GM21381 (cell line): Measurements from ENCODE around the gene P3H3.
"Not testable (repeated sequence)": the region's sequence is repeated elsewhere in the genome, so short reads cannot be mapped to it uniquely, and the experiment has no call there.

ENCODE experiments used
- ATAC-seq: cut with Tn5 transposase; IDR thresholded peaks from one replicate; pipeline ENCODE4 v1.9.1; 2021; ENCODE audit warnings: mild to moderate bottlenecking, moderate library complexity; ENCODE audit not compliant: unreplicated experiment

P3H3 gene

DNA sequence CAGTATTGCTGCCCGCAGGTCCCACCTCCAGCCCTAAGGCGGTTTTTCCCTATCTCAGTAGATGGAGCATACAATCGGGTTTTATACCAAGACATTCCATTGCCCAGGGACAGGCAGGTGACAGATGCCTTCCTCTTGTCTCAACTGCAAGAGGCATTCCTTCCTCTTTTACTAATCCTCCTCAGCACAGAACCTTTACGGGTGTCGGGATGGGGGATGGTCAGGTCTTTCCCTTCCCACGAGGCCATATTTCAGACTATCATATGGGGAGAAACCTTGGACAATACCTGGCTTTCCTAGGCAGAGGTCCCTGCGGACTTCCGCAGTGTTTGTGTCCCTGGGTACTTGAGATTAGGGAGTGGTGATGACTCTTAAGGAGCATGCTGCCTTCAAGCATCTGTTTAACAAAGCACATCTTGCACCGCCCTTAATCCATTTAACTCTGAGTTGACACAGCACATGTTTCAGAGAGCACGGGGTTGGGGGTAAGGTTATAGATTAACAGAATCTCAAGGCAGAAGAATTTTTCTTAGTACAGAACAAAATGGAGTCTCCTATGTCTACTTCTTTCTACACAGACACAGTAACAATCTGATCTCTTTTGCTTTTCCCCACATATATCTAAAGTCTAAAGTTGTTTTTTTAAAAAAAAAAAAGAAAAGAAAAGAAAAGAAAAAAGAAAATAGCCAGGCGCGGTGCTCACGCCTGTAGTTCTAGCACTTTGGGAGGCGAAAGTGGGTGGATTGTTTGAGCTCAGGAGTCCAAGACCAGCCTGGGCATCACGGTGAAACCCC, 58.2 kb downstream of the P3H3 start:
- ATAC-seq, result not testable (repeated sequence)

DNA sequence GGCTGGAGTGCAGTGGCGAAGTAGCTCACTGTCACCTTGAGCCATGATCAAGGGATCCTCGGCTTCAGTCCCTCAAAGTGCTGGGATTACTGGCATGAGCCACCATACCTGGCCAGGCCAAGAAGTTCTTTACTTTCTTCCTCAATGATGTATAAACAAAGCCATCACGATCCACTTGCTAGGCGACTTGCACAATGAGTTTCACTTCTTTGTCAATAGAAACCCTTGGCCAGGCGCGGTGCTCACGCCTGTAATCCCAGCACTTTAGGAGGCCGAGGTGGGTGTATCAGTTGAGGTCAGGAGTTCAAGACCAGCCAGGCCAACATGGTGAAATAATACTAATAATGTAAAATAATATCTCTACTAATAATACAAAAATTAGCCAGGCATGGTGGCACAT, 59.3 kb downstream of the P3H3 start:
- no peak for ATAC-seq

DNA sequence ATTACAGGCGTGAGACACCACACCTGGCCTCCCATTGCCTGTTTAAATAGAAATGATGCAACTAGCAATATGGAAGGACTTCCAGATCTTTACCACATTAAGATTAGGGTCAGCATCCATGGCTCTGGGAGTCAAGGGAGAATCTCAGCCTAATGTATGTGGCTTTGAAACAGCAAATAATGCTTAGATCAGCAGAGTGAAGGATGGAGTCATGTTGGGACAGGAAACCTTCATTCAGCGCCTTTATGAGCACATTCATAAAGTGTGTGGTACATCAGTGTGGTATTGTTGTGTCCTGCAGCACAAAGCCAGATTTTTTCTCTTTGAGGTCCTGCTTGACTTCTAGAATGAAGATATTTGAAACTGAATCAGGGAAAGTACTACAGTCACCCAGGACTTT, 60.2 kb downstream of the P3H3 start:
- ATAC-seq, result no peak

DNA sequence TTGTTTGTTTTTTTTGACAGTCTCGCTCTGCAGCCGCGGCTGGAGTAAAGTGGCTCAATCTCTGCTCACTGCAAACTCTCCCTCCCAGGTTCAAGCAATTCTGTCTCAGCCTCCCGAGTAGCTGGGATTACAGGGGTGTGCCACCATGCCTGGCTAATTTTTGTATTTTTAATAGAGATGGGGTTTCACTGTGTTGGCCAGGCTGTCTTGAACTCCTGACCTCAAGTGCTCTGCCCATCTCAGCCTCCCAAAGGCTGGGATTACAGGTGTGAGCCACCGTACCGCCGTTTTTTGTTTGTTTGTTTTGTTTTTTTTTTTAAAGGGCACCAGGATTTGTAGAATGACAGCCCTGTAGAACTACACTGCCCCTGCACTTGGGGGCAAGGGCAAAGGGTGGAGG, 60.6 kb downstream of the P3H3 start:
- not testable (repeated sequence) for ATAC-seq
